ENCODE measurements around the gene CAPZA1. TPM values are rescaled to one million over a fixed set of nuclear protein-coding genes. Genes with fewer than 3 reads are reported as not detected.
A peak's percentile ranks its signal among the peaks of the same experiment; 100 is the strongest.
"Not testable (repeated sequence)": the region's sequence is repeated elsewhere in the genome, so short reads cannot be mapped to it uniquely, and the experiment has no call there.

Gene CAPZA1
- total and polyA plus RNA-seq, 4 experiments from 2014 or later = 149 to 296 (median 199) TPM

DNA sequence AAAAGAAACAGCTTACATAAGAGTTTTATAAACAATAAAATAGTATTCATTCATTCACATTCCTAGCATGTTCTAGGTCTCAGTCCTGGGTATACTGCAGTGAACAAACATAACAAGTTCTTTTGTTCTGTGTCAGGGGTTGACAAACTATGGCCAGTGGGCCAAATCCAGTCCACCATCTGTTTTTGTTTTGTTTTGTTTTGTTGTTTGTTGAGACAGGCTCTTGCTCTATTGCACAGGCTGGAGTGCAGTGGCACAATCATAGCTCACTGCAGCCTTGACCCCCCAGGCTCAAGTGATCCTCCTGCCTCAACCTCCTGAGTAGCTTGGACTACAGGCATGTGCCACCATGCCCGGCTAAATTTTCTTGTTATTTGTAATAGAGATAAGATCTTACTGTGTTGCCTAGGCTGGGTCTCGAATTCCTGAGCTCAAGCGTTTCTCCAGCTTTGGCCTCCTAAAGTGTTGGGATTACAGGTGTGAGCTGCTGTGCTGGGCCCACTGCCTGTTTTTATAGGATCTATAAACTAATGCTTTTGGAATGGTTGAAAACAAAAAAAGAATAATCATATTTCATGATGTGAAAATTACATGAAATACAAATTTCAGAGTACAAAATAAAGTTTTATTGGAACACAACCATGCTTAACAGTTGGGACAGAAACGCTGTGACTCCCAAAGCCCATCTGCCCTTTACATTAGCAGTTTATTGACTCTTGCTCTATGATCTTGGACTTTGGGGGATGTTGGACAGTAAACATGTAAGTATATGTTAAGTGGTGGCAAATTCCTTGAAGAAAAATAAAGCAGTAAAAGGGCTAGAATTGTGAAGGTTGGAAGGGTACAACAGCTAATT, 17.9 kb downstream of the CAPZA1 start:
- Mint-ChIP-seq H3K4me1 (peaks cover 40 to 75% (median 54%) of the 10 kb centered on the region in 4 donors), H3K36me3 (peaks cover 4 to 22% of the 10 kb centered on the region in 2 donors), H3K4me3 (peak overlapping the region in 4 of 8 donors; percentile 23 to 66 (median 54)), H3K9me3 (no peaks in the 10 kb centered on the region), H3K27ac (peak overlapping the region; percentile 36 to 91 (median 80)), H3K27me3 (no peaks in the 10 kb centered on the region)
- H3K4me3 ChIP-seq (ENCODE audit: low read length in 2 of 2) = no peak overlapping the region
- H3K9me3 ChIP-seq (ENCODE audit: control insufficient read depth in 1 of 2, low read length in 2 of 2) = no peaks in the 10 kb centered on the region
- POLR2A ChIA-PET (ENCODE audit: partially characterized antibody) = interaction anchor here (0.7 to 3.9 kb wide), 7 partner anchors 13 to 78 kb away, joined by 3 to 29 read pairs (median 4); partner anchors contain the start of genes CAPZA1, MOV10, PPM1J and ST7L
- no peaks in the 10 kb centered on the region for H3K27me3 ChIP-seq (ENCODE audit: insufficient read depth, low read length)
- intact Hi-C loops (cut with micrococcal nuclease) = no loop called here
- DNase-seq = no peak
- H3K4me1 ChIP-seq (ENCODE audit: insufficient read depth, low read length) = peaks cover 66% of the 10 kb centered on the region
- H3K27ac ChIP-seq (ENCODE audit: low read depth, low read length) = peak overlapping the region; percentile 11
- H3K36me3 ChIP-seq (ENCODE audit: insufficient read depth, low read length) = no peaks in the 10 kb centered on the region
- CTCF ChIA-PET (ENCODE audit: partially characterized antibody) = interaction anchor here (1.4 kb wide), 1 partner anchor 79 kb away, joined by 3 read pairs; no protein-coding TSS in a partner anchor

DNA sequence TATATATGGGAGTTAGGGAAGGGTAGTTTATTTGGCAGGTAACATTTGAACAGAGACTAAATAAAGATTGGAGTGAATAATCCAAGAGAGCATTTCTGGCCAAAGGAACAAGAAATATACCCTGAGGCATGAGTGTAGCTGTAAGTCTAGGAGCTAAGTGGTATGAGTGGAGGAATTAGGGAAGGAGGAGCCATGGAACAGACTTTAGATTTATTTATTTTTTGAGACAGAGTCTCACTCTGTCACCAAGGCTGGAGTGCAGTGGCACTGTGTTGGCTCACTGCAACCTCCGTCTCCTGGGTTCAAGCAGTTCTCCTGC, 18.4 kb downstream of the CAPZA1 start:
- Histone ChIP-seq H3K36me3 (ENCODE audit: insufficient read depth, low read length) (no peaks in the 10 kb centered on the region), H3K27me3 (ENCODE audit: insufficient read depth, low read length) (no peaks in the 10 kb centered on the region), H3K4me3 (ENCODE audit: low read length in 2 of 2) (no peak overlapping the region), H3K4me1 (ENCODE audit: insufficient read depth, low read length) (peaks cover 66% of the 10 kb centered on the region), H3K9me3 (ENCODE audit: control insufficient read depth in 1 of 2, low read length in 2 of 2) (no peaks in the 10 kb centered on the region), H3K27ac (ENCODE audit: low read depth, low read length) (no peak overlapping the region)
- CTCF ChIA-PET (ENCODE audit: partially characterized antibody) = interaction anchor here (1.4 kb wide), 1 partner anchor 79 kb away, joined by 3 read pairs; no protein-coding TSS in a partner anchor
- Mint-ChIP-seq H3K27me3 (no peaks in the 10 kb centered on the region), H3K4me3 (peak overlapping the region in 3 of 8 donors; percentile 23 to 66 (median 52)), H3K27ac (peak overlapping the region; percentile 4 to 91 (median 78)), H3K36me3 (peaks cover 4 to 26% of the 10 kb centered on the region in 2 donors), H3K9me3 (no peaks in the 10 kb centered on the region), H3K4me1 (peaks cover 40 to 75% (median 52%) of the 10 kb centered on the region in 4 donors)
- DNase-seq = no peak
- intact Hi-C loops (cut with micrococcal nuclease) = no loop called here
- POLR2A ChIA-PET (ENCODE audit: partially characterized antibody) = interaction anchor here (1.0 to 2.0 kb wide), 4 partner anchors 12 to 37 kb away, joined by 3 to 6 read pairs (median 4); partner anchors contain the start of genes CAPZA1, MOV10 and ST7L

DNA sequence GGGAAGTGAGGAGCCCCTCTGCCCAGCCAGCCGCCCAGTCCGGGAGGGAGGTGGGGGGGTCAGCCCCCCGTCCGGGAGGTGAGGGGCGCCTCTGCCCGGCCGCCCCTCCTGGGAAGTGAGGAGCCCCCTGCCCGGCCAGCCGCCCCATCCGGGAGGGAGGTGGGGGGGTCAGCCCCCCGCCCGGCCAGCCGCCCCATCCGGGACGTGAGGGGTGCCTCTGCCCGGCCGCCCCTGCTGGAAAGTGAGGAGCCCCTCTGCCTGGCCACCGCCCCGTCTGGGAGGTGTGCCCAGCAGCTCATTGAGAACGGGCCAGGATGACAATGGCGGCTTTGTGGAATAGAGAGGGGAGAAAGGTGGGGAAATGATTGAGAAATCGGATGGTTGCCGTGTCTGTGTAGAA, 20.8 kb downstream of the CAPZA1 start:
- H3K27ac ChIP-seq (ENCODE audit: low read depth, low read length); H3K27me3 ChIP-seq (ENCODE audit: insufficient read depth, low read length); H3K4me3 Mint-ChIP-seq; H3K27ac Mint-ChIP-seq; H3K36me3 ChIP-seq (ENCODE audit: insufficient read depth, low read length); H3K9me3 Mint-ChIP-seq; CTCF ChIA-PET (ENCODE audit: partially characterized antibody); intact Hi-C loops (cut with micrococcal nuclease); DNase-seq; H3K27me3 Mint-ChIP-seq; H3K4me3 ChIP-seq (ENCODE audit: low read length in 2 of 2); POLR2A ChIA-PET (ENCODE audit: partially characterized antibody); H3K9me3 ChIP-seq (ENCODE audit: control insufficient read depth in 1 of 2, low read length in 2 of 2): not testable (repeated sequence)
- H3K4me1 Mint-ChIP-seq = peaks cover 31 to 66% (median 45%) of the 10 kb centered on the region in 4 donors
- H3K4me1 ChIP-seq (ENCODE audit: insufficient read depth, low read length) = peaks cover 65% of the 10 kb centered on the region
- H3K36me3 Mint-ChIP-seq = peaks cover 12 to 32% of the 10 kb centered on the region in 2 donors

DNA sequence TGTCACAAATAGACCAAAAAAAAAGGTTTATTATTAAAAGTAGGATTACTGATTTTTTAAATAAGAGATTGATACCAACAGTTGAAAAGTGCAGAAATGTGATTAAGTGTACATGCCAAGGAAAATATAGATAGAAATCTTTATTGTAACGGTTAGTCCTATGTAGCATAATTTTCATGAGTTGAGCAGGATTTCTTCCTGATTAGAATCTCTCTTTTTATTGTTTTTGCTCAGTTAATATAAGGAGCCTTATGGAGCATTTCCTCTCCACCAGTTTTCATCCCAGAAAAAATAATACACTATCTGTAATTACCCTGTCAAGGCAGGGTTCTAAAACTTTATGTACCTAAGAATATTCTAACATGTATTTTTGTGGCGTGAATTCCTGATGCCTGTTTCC, 23.4 kb downstream of the CAPZA1 start:
- Histone ChIP-seq H3K36me3 (ENCODE audit: insufficient read depth, low read length) (no peaks in the 10 kb centered on the region), H3K4me1 (ENCODE audit: insufficient read depth, low read length) (peaks cover 58% of the 10 kb centered on the region), H3K27ac (ENCODE audit: low read depth, low read length) (no peak overlapping the region), H3K9me3 (ENCODE audit: control insufficient read depth in 1 of 2, low read length in 2 of 2) (no peaks in the 10 kb centered on the region), H3K27me3 (ENCODE audit: insufficient read depth, low read length) (no peaks in the 10 kb centered on the region), H3K4me3 (ENCODE audit: low read length in 2 of 2) (no peak overlapping the region)
- intact Hi-C loops (cut with micrococcal nuclease) = no loop called here
- CTCF ChIA-PET (ENCODE audit: partially characterized antibody) = no interaction called here
- no peaks in the 10 kb centered on the region for H3K27me3 Mint-ChIP-seq
- peaks cover 27 to 61% (median 40%) of the 10 kb centered on the region in 4 donors for H3K4me1 Mint-ChIP-seq
- H3K27ac Mint-ChIP-seq = peak overlapping the region in 4 of 7 donors; percentile 7 to 57 (median 44)
- peaks cover 19 to 46% of the 10 kb centered on the region in 2 donors for H3K36me3 Mint-ChIP-seq
- POLR2A ChIA-PET (ENCODE audit: partially characterized antibody) = no interaction called here
- peak overlapping the region in 1 of 8 donors; percentile 12 for H3K4me3 Mint-ChIP-seq
- H3K9me3 Mint-ChIP-seq = no peaks in the 10 kb centered on the region
- no peak for DNase-seq

DNA sequence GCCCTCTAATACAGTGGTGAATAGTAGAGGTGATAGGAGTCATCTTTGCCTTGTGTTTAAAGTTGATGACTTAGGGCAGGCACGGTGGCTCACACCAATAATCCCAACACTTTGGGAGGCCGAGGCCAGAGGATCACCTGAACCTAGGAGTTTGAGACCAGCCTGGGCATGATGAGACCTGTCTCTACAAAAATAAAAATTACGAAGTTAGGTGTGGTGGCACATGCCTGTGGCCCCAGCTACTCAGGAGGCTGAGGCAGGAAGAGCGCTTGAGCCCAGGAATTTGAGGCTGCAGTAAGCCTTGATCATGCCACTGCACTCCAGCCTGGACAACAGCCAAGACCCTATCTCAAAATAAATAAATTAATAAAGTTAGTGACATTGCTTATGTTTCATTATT, 26.6 kb downstream of the CAPZA1 start:
- H3K4me1 ChIP-seq (ENCODE audit: insufficient read depth, low read length) = peaks cover 51% of the 10 kb centered on the region
- H3K27me3 ChIP-seq (ENCODE audit: insufficient read depth, low read length) = no peaks in the 10 kb centered on the region
- no peak overlapping the region for H3K27ac ChIP-seq (ENCODE audit: low read depth, low read length)
- intact Hi-C loops (cut with micrococcal nuclease) = no loop called here
- no peaks in the 10 kb centered on the region for H3K9me3 Mint-ChIP-seq
- H3K27me3 Mint-ChIP-seq = no peaks in the 10 kb centered on the region
- peaks cover 43 to 68% of the 10 kb centered on the region in 2 donors for H3K36me3 Mint-ChIP-seq
- H3K4me3 ChIP-seq (ENCODE audit: low read length in 2 of 2) = no peak overlapping the region
- no peak for DNase-seq
- peaks cover 26% of the 10 kb centered on the region for H3K36me3 ChIP-seq (ENCODE audit: insufficient read depth, low read length)
- POLR2A ChIA-PET (ENCODE audit: partially characterized antibody) = interaction anchor here (1.4 kb wide), 1 partner anchor 28 kb away, joined by 8 read pairs; the partner anchor contains the start of gene ST7L
- peak overlapping the region in 2 of 8 donors; percentile 31 to 43 for H3K4me3 Mint-ChIP-seq
- H3K9me3 ChIP-seq (ENCODE audit: control insufficient read depth in 1 of 2, low read length in 2 of 2) = no peaks in the 10 kb centered on the region
- H3K27ac Mint-ChIP-seq = peak overlapping the region in 2 of 7 donors; percentile 24 to 69
- H3K4me1 Mint-ChIP-seq = peaks cover 28 to 58% (median 45%) of the 10 kb centered on the region in 4 donors
- CTCF ChIA-PET (ENCODE audit: partially characterized antibody) = no interaction called here

DNA sequence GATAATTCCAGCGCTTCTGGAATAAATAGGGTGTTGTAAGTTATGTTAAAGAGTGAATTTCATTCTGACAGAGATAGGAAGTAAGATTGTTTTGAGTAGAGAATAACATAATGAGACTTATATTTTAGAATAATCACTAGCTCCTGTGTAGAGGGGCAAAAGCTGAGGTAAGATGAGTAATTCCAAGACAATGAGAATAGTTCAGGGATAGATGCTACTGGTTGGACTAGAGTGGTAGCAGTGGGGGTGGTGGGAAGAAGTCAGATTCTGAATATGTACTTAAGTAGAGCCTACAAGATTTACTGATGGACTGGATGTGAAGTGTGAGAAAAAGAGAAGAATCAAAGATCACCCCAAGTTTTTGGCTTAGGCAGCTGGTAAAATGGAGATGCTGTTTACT, 31.6 kb downstream of the CAPZA1 start:
- intact Hi-C loops (cut with micrococcal nuclease) = no loop called here
- no peak for DNase-seq
- H3K27me3 Mint-ChIP-seq = no peaks in the 10 kb centered on the region
- Histone ChIP-seq H3K36me3 (ENCODE audit: insufficient read depth, low read length) (peaks cover 28% of the 10 kb centered on the region), H3K27ac (ENCODE audit: low read depth, low read length) (no peak overlapping the region), H3K4me1 (ENCODE audit: insufficient read depth, low read length) (peaks cover 11% of the 10 kb centered on the region), H3K4me3 (ENCODE audit: low read length in 2 of 2) (no peak overlapping the region), H3K9me3 (ENCODE audit: control insufficient read depth in 1 of 2, low read length in 2 of 2) (no peaks in the 10 kb centered on the region), H3K27me3 (ENCODE audit: insufficient read depth, low read length) (no peaks in the 10 kb centered on the region)
- H3K4me3 Mint-ChIP-seq = no peak overlapping the region
- H3K9me3 Mint-ChIP-seq = no peaks in the 10 kb centered on the region
- peaks cover 47 to 62% of the 10 kb centered on the region in 2 donors for H3K36me3 Mint-ChIP-seq
- peak overlapping the region; percentile 6 to 93 (median 32) for H3K27ac Mint-ChIP-seq
- ChIA-PET POLR2A (ENCODE audit: partially characterized antibody) (interaction anchor here (1.1 to 2.2 kb wide), 3 partner anchors 21 to 33 kb away, joined by 3 to 8 read pairs (median 8); partner anchors contain the start of gene ST7L), CTCF (ENCODE audit: partially characterized antibody) (interaction anchor here (1.4 to 2.0 kb wide), 3 partner anchors 22 to 64 kb away, joined by 4 read pairs; partner anchors contain the start of gene PPM1J)
- H3K4me1 Mint-ChIP-seq = peaks cover 15 to 30% (median 22%) of the 10 kb centered on the region in 4 donors

DNA sequence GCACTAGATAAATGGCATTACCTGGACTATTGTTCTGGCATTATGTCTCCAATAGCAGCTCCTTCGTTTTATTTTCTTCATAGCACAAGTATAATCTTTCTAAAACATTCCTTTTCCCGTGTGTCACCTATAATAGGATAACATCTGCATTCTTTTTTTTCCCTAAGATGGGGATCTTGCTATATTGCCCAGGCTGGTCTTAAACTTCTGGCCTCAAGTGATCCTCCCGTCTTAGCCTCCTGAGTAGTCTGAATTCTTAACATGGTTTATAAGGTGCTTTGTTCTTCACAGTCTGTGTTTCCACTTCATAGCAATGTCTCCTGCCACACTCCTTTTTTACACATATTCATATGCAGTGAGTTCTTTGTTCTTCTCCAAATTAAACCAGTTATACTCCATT, 46.2 kb downstream of the CAPZA1 start:
- Histone ChIP-seq H3K9me3 (ENCODE audit: control insufficient read depth in 1 of 2, low read length in 2 of 2) (no peaks in the 10 kb centered on the region), H3K4me3 (ENCODE audit: low read length in 2 of 2) (no peak overlapping the region), H3K27me3 (ENCODE audit: insufficient read depth, low read length) (no peaks in the 10 kb centered on the region), H3K4me1 (ENCODE audit: insufficient read depth, low read length) (peaks cover 14% of the 10 kb centered on the region), H3K36me3 (ENCODE audit: insufficient read depth, low read length) (peaks cover 61% of the 10 kb centered on the region), H3K27ac (ENCODE audit: low read depth, low read length) (no peak overlapping the region)
- DNase-seq = no peak
- Mint-ChIP-seq H3K27ac (peak overlapping the region in 5 of 7 donors; percentile 14 to 68 (median 62)), H3K9me3 (peaks cover 0 to 2% (median 0%) of the 10 kb centered on the region in 8 donors), H3K4me3 (no peak overlapping the region), H3K27me3 (no peaks in the 10 kb centered on the region), H3K4me1 (peaks cover 12 to 35% (median 19%) of the 10 kb centered on the region in 4 donors), H3K36me3 (peaks cover 57 to 80% of the 10 kb centered on the region in 2 donors)
- CTCF ChIA-PET (ENCODE audit: partially characterized antibody) = no interaction called here
- POLR2A ChIA-PET (ENCODE audit: partially characterized antibody) = interaction anchor here (0.7 to 3.3 kb wide), 2 partner anchors 9 to 48 kb away, joined by 3 to 11 read pairs; partner anchors contain the start of gene MOV10
- intact Hi-C loops (cut with micrococcal nuclease) = no loop called here
